Measurements from ENCODE around the gene MAP3K4.

The MAP3K4 gene

DNA sequence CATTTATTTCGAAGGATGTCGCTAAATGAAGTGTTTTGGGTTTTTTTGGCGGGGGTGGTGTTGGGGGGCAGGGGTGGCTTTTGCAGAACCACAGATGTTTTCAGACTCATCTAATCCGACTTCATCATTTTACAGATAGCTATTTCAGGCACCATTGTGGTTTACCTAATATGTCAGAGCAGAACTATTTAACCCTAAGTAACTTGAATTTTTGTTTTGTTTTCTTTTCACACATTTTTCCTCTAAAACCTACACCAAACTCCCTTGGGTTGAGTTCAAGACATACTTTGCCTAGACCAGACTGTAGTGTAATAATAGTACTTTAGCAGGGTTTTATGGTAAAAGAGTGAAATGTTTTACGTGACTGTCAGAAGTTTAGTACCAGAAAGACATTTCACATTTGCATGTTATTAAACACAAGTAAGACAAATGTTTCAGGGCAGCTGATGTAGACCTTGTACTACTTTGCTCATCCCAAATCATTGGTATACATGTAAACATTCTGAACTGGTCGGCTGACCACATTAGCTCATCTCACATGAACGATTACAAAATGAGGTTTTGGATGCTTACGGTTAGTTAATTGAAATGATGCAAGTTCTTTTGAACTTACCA lies 37.7 kb downstream of the MAP3K4 start (continued):
- TF ChIP-seq, protein P1, sequence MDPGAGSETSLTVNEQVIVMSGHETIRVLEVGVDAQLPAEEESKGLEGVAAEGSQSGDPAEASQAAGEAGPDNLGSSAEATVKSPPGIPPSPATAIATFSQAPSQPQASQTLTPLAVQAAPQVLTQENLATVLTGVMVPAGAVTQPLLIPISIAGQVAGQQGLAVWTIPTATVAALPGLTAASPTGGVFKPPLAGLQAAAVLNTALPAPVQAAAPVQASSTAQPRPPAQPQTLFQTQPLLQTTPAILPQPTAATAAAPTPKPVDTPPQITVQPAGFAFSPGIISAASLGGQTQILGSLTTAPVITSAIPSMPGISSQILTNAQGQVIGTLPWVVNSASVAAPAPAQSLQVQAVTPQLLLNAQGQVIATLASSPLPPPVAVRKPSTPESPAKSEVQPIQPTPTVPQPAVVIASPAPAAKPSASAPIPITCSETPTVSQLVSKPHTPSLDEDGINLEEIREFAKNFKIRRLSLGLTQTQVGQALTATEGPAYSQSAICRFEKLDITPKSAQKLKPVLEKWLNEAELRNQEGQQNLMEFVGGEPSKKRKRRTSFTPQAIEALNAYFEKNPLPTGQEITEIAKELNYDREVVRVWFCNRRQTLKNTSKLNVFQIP (CRISPR knock-in tag; IDR thresholded peaks at IDR 0.05; ENCODE audit: borderline replicate concordance, low read depth), result no peak
- TF ChIP-seq, protein P2, sequence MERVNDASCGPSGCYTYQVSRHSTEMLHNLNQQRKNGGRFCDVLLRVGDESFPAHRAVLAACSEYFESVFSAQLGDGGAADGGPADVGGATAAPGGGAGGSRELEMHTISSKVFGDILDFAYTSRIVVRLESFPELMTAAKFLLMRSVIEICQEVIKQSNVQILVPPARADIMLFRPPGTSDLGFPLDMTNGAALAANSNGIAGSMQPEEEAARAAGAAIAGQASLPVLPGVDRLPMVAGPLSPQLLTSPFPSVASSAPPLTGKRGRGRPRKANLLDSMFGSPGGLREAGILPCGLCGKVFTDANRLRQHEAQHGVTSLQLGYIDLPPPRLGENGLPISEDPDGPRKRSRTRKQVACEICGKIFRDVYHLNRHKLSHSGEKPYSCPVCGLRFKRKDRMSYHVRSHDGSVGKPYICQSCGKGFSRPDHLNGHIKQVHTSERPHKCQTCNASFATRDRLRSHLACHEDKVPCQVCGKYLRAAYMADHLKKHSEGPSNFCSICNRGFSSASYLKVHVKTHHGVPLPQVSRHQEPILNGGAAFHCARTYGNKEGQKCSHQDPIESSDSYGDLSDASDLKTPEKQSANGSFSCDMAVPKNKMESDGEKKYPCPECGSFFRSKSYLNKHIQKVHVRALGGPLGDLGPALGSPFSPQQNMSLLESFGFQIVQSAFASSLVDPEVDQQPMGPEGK (CRISPR knock-in tag; IDR thresholded peaks at IDR 0.05; ENCODE audit: borderline replicate concordance), result no peak

DNA sequence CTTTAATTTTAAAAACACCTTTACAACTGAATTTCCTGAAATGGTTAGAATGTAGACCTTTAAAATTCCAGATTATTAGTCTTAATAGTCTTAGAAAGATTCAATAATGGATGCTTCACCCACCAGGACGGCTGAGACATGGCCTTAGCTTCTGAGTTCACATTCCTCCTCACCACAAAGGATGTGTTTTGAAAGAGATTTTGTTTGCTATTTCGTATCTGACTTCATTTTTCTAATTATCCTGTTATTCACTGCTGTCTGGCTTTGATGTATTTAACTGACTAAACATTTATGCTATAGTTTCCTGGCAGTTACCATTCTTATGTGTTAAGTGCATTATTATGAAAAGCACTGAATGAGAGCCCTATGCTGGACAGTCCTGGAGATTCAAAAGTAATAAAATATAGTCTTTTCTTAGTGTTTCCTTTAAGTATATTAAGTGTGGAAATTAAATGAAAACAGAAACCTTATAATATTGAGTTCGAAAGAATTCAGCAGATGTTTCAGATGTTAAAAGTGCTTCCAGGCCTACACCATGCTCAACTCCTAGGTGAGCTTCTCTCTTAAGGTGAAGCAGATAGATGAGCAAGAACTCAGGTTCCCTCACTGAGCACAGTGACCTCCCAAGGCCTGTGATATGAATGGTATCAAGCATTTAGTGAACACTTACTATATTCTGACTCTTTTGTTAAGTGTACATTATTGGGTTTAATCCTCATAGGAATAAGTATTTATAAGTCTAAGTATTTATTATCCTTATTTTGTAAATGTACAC lies 40.3 kb downstream of the MAP3K4 start:
- TF ChIP-seq BACH2 (CRISPR knock-in tag; IDR thresholded peaks at IDR 0.05; ENCODE audit: borderline replicate concordance) (no peak), GLIS3 (CRISPR knock-in tag; IDR thresholded peaks at IDR 0.05) (no peak), ZC3H10 (CRISPR knock-in tag; IDR thresholded peaks at IDR 0.05) (no peak), ARNTL (CRISPR knock-in tag; IDR thresholded peaks at IDR 0.05; ENCODE audit: borderline replicate concordance, low read depth) (no peak), ISL1 (CRISPR knock-in tag; IDR thresholded peaks at IDR 0.05) (no peak), OSR1 (CRISPR knock-in tag; IDR thresholded peaks at IDR 0.05) (no peak), PPARA (CRISPR knock-in tag; IDR thresholded peaks at IDR 0.05; ENCODE audit: borderline replicate concordance) (no peak), TOX (CRISPR knock-in tag; IDR thresholded peaks at IDR 0.05; ENCODE audit: borderline replicate concordance) (no peak), ZFP3 (CRISPR knock-in tag; IDR thresholded peaks at IDR 0.05) (no peak)
- TF ChIP-seq, protein P2 (CRISPR knock-in tag; IDR thresholded peaks at IDR 0.05; ENCODE audit: borderline replicate concordance), result no peak
- ATAC-seq, result peak; percentile 86

DNA sequence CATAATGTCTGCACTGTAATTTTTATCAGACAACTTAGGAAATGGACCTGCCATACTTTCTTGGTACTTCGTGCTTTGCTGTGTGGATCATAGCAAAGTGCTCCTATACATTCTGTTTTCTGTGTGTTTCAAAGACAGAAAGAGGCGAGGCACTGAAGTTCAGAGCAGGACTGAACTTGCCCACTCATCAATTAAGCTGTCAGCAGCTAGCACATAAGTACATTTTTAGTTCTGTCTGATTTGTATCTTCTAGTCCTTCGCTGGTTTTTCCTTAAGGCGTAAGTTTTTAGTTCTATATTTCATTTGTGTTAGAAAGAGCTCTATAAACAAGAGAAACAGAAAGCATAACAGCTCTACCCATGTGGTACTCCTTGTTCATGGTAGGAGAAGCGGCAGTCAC lies 42.1 kb downstream of the MAP3K4 start:
- no peak for ATAC-seq
- TF ChIP-seq ZFP3 (CRISPR knock-in tag; IDR thresholded peaks at IDR 0.05) (no peak), ISL1 (CRISPR knock-in tag; IDR thresholded peaks at IDR 0.05) (no peak), ZNF565 (CRISPR knock-in tag; conservative IDR thresholded peaks at IDR 0.05; ENCODE audit: low read depth) (no peak), BACH2 (CRISPR knock-in tag; IDR thresholded peaks at IDR 0.05; ENCODE audit: borderline replicate concordance) (no peak), ESRRG (CRISPR knock-in tag; IDR thresholded peaks at IDR 0.05) (no peak)
- TF ChIP-seq, protein P3, sequence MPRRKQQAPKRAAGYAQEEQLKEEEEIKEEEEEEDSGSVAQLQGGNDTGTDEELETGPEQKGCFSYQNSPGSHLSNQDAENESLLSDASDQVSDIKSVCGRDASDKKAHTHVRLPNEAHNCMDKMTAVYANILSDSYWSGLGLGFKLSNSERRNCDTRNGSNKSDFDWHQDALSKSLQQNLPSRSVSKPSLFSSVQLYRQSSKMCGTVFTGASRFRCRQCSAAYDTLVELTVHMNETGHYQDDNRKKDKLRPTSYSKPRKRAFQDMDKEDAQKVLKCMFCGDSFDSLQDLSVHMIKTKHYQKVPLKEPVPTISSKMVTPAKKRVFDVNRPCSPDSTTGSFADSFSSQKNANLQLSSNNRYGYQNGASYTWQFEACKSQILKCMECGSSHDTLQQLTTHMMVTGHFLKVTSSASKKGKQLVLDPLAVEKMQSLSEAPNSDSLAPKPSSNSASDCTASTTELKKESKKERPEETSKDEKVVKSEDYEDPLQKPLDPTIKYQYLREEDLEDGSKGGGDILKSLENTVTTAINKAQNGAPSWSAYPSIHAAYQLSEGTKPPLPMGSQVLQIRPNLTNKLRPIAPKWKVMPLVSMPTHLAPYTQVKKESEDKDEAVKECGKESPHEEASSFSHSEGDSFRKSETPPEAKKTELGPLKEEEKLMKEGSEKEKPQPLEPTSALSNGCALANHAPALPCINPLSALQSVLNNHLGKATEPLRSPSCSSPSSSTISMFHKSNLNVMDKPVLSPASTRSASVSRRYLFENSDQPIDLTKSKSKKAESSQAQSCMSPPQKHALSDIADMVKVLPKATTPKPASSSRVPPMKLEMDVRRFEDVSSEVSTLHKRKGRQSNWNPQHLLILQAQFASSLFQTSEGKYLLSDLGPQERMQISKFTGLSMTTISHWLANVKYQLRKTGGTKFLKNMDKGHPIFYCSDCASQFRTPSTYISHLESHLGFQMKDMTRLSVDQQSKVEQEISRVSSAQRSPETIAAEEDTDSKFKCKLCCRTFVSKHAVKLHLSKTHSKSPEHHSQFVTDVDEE (CRISPR knock-in tag; IDR thresholded peaks at IDR 0.05), result no peak
- TF ChIP-seq, protein P4, sequence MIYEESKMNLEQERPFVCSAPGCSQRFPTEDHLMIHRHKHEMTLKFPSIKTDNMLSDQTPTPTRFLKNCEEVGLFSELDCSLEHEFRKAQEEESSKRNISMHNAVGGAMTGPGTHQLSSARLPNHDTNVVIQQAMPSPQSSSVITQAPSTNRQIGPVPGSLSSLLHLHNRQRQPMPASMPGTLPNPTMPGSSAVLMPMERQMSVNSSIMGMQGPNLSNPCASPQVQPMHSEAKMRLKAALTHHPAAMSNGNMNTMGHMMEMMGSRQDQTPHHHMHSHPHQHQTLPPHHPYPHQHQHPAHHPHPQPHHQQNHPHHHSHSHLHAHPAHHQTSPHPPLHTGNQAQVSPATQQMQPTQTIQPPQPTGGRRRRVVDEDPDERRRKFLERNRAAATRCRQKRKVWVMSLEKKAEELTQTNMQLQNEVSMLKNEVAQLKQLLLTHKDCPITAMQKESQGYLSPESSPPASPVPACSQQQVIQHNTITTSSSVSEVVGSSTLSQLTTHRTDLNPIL (CRISPR knock-in tag; IDR thresholded peaks at IDR 0.05; ENCODE audit: low read depth), result no peak
